HEK293 (cell line): Measurements from ENCODE around the gene EPM2AIP1.

Source experiments
- CTCF ChIA-PET: fragments of 350-600 bp; formaldehyde crosslinking; extraction: SDS; loops from one replicate; lab custom pipeline; 2021; ENCODE audit warnings: antibody characterized with exemption; lab: Yijun Ruan, JAX
- POLR2A ChIA-PET: fragments of 300-600 bp; formaldehyde crosslinking; extraction: SDS; loops from one replicate; lab custom pipeline; 2020; ENCODE audit warnings: antibody characterized with exemption, inconsistent platforms; lab: Yijun Ruan, JAX
- H3K27ac ChIP-seq: fragments of 200-500 bp; sonication (Bioruptor generic); 2 replicates; pipeline ENCODE4 v1.5.1; 2014; ENCODE audit warnings: low read depth, low read length, control low read depth, inconsistent platforms; ENCODE audit errors: extremely low read depth
- H3K36me3 ChIP-seq, 2 experiments: fragments of 200-500 bp in 1 of 2; sonication (Bioruptor generic) in 1 of 2; 1 replicate in 1 of 2; 2 replicates in 1 of 2; pipeline ENCODE4 v1.5.1; 2014 to 2017; ENCODE audit warnings: inconsistent platforms in 2 of 2, low read length in 2 of 2; ENCODE audit not compliant: control insufficient read depth in 2 of 2, insufficient read depth in 1 of 2
- H3K4me1 ChIP-seq: fragments of 200-500 bp; sonication (Bioruptor generic); 2 replicates; pipeline ENCODE4 v1.5.1; 2014; ENCODE audit warnings: mild to moderate bottlenecking, low read length, inconsistent platforms; ENCODE audit not compliant: control insufficient read depth, insufficient read depth
- H3K4me3 ChIP-seq: 2 replicates; pipeline ENCODE4 v1.5.1; 2011; ENCODE audit warnings: low read depth, mild to moderate bottlenecking, control low read depth, low read length, moderate library complexity
- H3K9me3 ChIP-seq: fragments of 200-500 bp; sonication (Bioruptor generic); 2 replicates; pipeline ENCODE4 v1.5.1; 2014; ENCODE audit warnings: low read depth, low read length, inconsistent platforms; ENCODE audit not compliant: control insufficient read depth, insufficient read depth
- AEBP2 ChIP-seq: fragments of 450-650 bp; formaldehyde crosslinking; IDR thresholded peaks from 2 replicates; pipeline ENCODE4 v1.5.1; 2016; ENCODE audit warnings: missing biosample characterization, missing genetic modification characterization, borderline replicate concordance
- ATF2 ChIP-seq: fragments of 450-650 bp; formaldehyde crosslinking; IDR thresholded peaks from 2 replicates; pipeline ENCODE4 v1.5.1; 2016; ENCODE audit warnings: missing biosample characterization, missing genetic modification characterization, low read depth
- KLF10 ChIP-seq: fragments of 450-650 bp; IDR thresholded peaks from 2 replicates; pipeline ENCODE4 v1.5.1; 2018; ENCODE audit warnings: missing biosample characterization, mild to moderate bottlenecking, missing genetic modification characterization
- KLF16 ChIP-seq: fragments of 450-650 bp; formaldehyde crosslinking; IDR thresholded peaks from 2 replicates; pipeline ENCODE4 v1.5.1; 2017; ENCODE audit warnings: missing biosample characterization, missing genetic modification characterization
- RBAK ChIP-seq: fragments of 450-650 bp; formaldehyde crosslinking; IDR thresholded peaks from 2 replicates; pipeline ENCODE4 v1.5.1; 2016; ENCODE audit warnings: missing biosample characterization, missing genetic modification characterization
- REPIN1 ChIP-seq: fragments of 450-650 bp; formaldehyde crosslinking; IDR thresholded peaks from 2 replicates; pipeline ENCODE4 v1.5.1; 2017; ENCODE audit warnings: missing biosample characterization, missing genetic modification characterization, low read depth
- SETDB1 ChIP-seq: IDR thresholded peaks from one replicate; pipeline ENCODE4 v1.6.1; 2017; ENCODE audit warnings: mild to moderate bottlenecking, low read length, moderate library complexity, mixed read lengths; ENCODE audit not compliant: insufficient read length
- YY1 ChIP-seq: fragments of 450-650 bp; formaldehyde crosslinking; IDR thresholded peaks from 2 replicates; pipeline ENCODE4 v1.5.1; 2018; ENCODE audit warnings: missing biosample characterization, missing genetic modification characterization
- ZBTB21 ChIP-seq: fragments of 450-650 bp; formaldehyde crosslinking; IDR thresholded peaks from 2 replicates; pipeline ENCODE4 v1.5.1; 2017; ENCODE audit warnings: missing biosample characterization, missing genetic modification characterization
- ZFP69B ChIP-seq: fragments of 450-650 bp; formaldehyde crosslinking; IDR thresholded peaks from 2 replicates; pipeline ENCODE4 v1.5.1; 2016; ENCODE audit warnings: missing biosample characterization, missing genetic modification characterization
- ZNF114 ChIP-seq: fragments of 450-650 bp; formaldehyde crosslinking; IDR thresholded peaks from 2 replicates; pipeline ENCODE4 v1.5.0; 2017; ENCODE audit warnings: missing biosample characterization, missing genetic modification characterization
- ZNF138 ChIP-seq: fragments of 450-650 bp; formaldehyde crosslinking; IDR thresholded peaks from 2 replicates; pipeline ENCODE4 v1.5.1; 2016; ENCODE audit warnings: missing biosample characterization, missing genetic modification characterization, borderline replicate concordance
- ZNF223 ChIP-seq: fragments of 450-650 bp; formaldehyde crosslinking; IDR thresholded peaks from 2 replicates; pipeline ENCODE4 v1.5.1; 2016; ENCODE audit warnings: missing biosample characterization, missing genetic modification characterization
- ZNF274 ChIP-seq, 2 experiments: fragments of 200-500 bp in 1 of 2; fragments of 450-650 bp in 1 of 2; sonication (Bioruptor generic) in 1 of 2; formaldehyde crosslinking in 1 of 2; IDR thresholded peaks; 2 replicates each; pipeline versions ENCODE4 v1.5.1 to v1.6.1; 2014 to 2016; ENCODE audit warnings: borderline replicate concordance in 1 of 2, inconsistent platforms in 1 of 2, low read length in 1 of 2, missing biosample characterization in 1 of 2, missing genetic modification characterization in 1 of 2
- ZNF354C ChIP-seq: fragments of 450-650 bp; formaldehyde crosslinking; IDR thresholded peaks from 2 replicates; pipeline ENCODE4 v1.5.1; 2016; ENCODE audit warnings: missing biosample characterization, missing genetic modification characterization, low read depth, borderline replicate concordance
- ZNF394 ChIP-seq: fragments of 450-650 bp; formaldehyde crosslinking; IDR thresholded peaks from 2 replicates; pipeline ENCODE4 v1.5.1; 2016; ENCODE audit warnings: missing biosample characterization, missing genetic modification characterization, mild to moderate bottlenecking, moderate library complexity, borderline replicate concordance
- ZNF433 ChIP-seq: fragments of 450-650 bp; formaldehyde crosslinking; IDR thresholded peaks from 2 replicates; pipeline ENCODE4 v1.5.1; 2016; ENCODE audit warnings: missing biosample characterization, missing genetic modification characterization, low read depth
- ZNF513 ChIP-seq: fragments of 450-650 bp; IDR thresholded peaks from 2 replicates; pipeline ENCODE4 v1.5.1; 2018; ENCODE audit warnings: missing biosample characterization, missing genetic modification characterization
- ZNF518A ChIP-seq: fragments of 450-650 bp; formaldehyde crosslinking; conservative IDR thresholded peaks from 2 replicates; pipeline ENCODE4 v1.5.1; 2016; ENCODE audit warnings: low read depth, missing biosample characterization, missing genetic modification characterization
- ZNF530 ChIP-seq: fragments of 450-650 bp; formaldehyde crosslinking; IDR thresholded peaks from 2 replicates; pipeline ENCODE4 v1.5.1; 2016; ENCODE audit warnings: low read depth, missing biosample characterization, missing genetic modification characterization
- ZNF629 ChIP-seq: fragments of 450-650 bp; formaldehyde crosslinking; IDR thresholded peaks from 2 replicates; pipeline ENCODE4 v1.5.1; 2017; ENCODE audit warnings: missing biosample characterization, missing genetic modification characterization
- ZNF660 ChIP-seq: fragments of 450-650 bp; IDR thresholded peaks from 2 replicates; pipeline ENCODE4 v1.5.1; 2018; ENCODE audit warnings: missing biosample characterization, mild to moderate bottlenecking, missing genetic modification characterization
- ZNF747 ChIP-seq: fragments of 450-650 bp; formaldehyde crosslinking; IDR thresholded peaks from 2 replicates; pipeline ENCODE4 v1.5.1; 2016; ENCODE audit warnings: missing biosample characterization, missing genetic modification characterization
- ZNF768 ChIP-seq: fragments of 450-650 bp; formaldehyde crosslinking; IDR thresholded peaks from 2 replicates; pipeline ENCODE4 v1.5.1; 2018; ENCODE audit warnings: missing biosample characterization, mild to moderate bottlenecking, missing genetic modification characterization
- ZNF843 ChIP-seq: fragments of 450-650 bp; formaldehyde crosslinking; IDR thresholded peaks from 2 replicates; pipeline ENCODE4 v1.5.1; 2016; ENCODE audit warnings: missing biosample characterization, missing genetic modification characterization
- ZSCAN30 ChIP-seq: fragments of 450-650 bp; IDR thresholded peaks from 2 replicates; pipeline ENCODE4 v1.5.1; 2018; ENCODE audit warnings: missing biosample characterization, mild to moderate bottlenecking, missing genetic modification characterization, moderate library complexity

Gene EPM2AIP1

GRCh38 chr3:36960502-36960901, 32.4 kb downstream of the EPM2AIP1 start:
- H3K4me3 ChIP-seq = no peak overlapping the region
- no peaks in the 10 kb centered on the region for H3K36me3 ChIP-seq
- POLR2A ChIA-PET = no interaction called here
- H3K4me1 ChIP-seq = no peaks in the 10 kb centered on the region
- H3K9me3 ChIP-seq = no peaks in the 10 kb centered on the region
- CTCF ChIA-PET = interaction anchor here (1.3 kb wide), 1 partner anchor 231 kb away, joined by 5 read pairs; no protein-coding TSS in a partner anchor
- H3K27ac ChIP-seq = no peak overlapping the region
- no peak for TF ChIP-seq ZNF223 (tag by site-specific recombination)
- TF ChIP-seq ZNF660 (tag by site-specific recombination) = no peak
- no peak for TF ChIP-seq ZNF354C (tag by site-specific recombination)
- TF ChIP-seq ZNF518A = no peak
- TF ChIP-seq AEBP2 (tag by site-specific recombination) = no peak
- TF ChIP-seq ZNF114 (tag by site-specific recombination) = no peak
- TF ChIP-seq ZNF433 (tag by site-specific recombination) = no peak
- TF ChIP-seq RBAK (tag by site-specific recombination) = no peak
- no peak for TF ChIP-seq ZNF530 (tag by site-specific recombination)
- TF ChIP-seq ZNF747 (tag by site-specific recombination) = no peak
- no peak for TF ChIP-seq ZSCAN30
- TF ChIP-seq ZNF513 (tag by site-specific recombination) = no peak
- no peak for TF ChIP-seq KLF10 (tag by site-specific recombination)
- TF ChIP-seq SETDB1 = no peak
- no peak for TF ChIP-seq ZNF843 (tag by site-specific recombination)
- TF ChIP-seq ZNF768 (tag by site-specific recombination) = no peak
- TF ChIP-seq ZNF629 = no peak
- no peak for TF ChIP-seq KLF16 (tag by site-specific recombination)
- TF ChIP-seq, all 188 proteins: peak for 0

GRCh38 chr3:36959821-36960220, 33.1 kb downstream of the EPM2AIP1 start:
- Histone ChIP-seq H3K4me3 (no peak overlapping the region), H3K27ac (no peak overlapping the region), H3K9me3 (no peaks in the 10 kb centered on the region), H3K4me1 (no peaks in the 10 kb centered on the region), H3K36me3 (no peaks in the 10 kb centered on the region)
- TF ChIP-seq RBAK (tag by site-specific recombination) (no peak), YY1 (tag by site-specific recombination) (no peak), ZNF394 (tag by site-specific recombination) (no peak), ZNF138 (tag by site-specific recombination) (no peak), REPIN1 (tag by site-specific recombination) (no peak), ZBTB21 (no peak), ZNF274 (IDR thresholded peaks at IDR 0.05; ENCODE audit: low read length) (no peak), ZNF274 (tag by site-specific recombination; IDR thresholded peaks at IDR 0.05; ENCODE audit: borderline replicate concordance) (no peak), ZFP69B (tag by site-specific recombination) (no peak), ATF2 (tag by site-specific recombination) (no peak)
- CTCF ChIA-PET = interaction anchor here (0.6 to 2.2 kb wide), 6 partner anchors 15 to 995 kb away, joined by 3 to 9 read pairs (median 6); no protein-coding TSS in a partner anchor
- POLR2A ChIA-PET = interaction anchor here (1.5 kb wide), 1 partner anchor 32 kb away, joined by 7 read pairs; the partner anchor contains the start of genes EPM2AIP1 and MLH1
